ENCODE data around the gene KCTD2. TPM values are rescaled to one million over a fixed set of nuclear protein-coding genes. Genes with fewer than 3 reads are reported as not detected.
"Not testable (repeated sequence)": the region's sequence is repeated elsewhere in the genome, so short reads cannot be mapped to it uniquely, and the experiment has no call there.

The KCTD2 gene
- total RNA-seq, 1 donor from 2014 or later = 43.2 TPM

DNA sequence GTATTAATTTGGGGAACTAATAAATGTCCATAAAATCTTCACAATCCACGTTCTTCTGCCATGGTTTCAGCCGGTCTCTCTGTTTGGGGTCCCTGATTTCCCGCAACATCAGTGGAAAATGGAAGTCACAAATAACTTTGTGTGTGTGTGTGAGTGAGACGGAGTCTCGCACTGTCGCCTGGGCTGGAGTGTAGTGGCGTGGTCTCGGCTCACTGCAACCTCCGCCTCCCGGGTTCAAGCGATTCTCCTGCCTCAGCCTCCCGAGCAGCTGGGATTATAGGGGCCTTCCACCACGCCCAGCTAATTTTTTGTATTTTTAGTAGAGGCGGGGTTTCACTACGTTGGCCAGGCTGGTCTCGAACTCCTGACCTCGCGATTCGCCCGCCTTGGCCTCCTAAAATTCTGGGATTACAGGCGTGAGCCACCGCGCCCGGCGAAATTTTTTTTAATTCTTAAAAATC, 1.0 kb upstream of the KCTD2 start:
- DNase-seq (ENCODE audit: low spot score); intact Hi-C loops (cut with DNase I): not testable (repeated sequence)

DNA sequence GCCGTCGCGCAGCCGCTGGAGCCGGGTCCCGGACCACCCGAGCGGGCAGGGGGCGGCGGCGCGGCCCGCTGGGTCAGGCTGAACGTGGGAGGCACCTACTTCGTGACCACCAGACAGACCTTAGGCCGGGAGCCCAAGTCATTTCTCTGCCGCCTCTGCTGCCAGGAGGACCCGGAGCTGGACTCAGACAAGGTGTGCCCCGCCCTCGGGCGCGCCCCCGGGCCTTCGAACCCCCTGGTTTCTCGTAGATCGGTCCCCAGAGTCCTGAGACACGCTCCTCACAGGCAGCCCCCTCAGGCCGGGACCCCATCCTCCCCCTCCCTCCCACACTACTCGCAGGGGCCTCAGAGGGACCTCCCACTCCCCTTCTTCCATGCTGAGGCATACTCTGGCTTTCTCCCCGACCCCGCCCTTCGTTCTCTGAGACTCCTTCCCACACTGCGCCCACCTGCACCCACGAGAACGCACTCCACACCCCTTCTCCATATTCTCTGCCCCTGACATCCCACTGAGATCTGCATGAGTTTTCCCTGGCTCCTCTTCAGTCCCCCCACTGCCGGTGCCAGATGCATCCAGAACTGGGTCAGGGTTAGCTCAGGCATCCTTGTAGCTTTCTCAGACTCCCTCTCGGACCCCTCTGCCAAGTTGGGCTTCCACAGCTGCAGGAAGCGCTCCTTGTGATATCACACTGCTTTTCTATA, 523 bp downstream of the KCTD2 start:
- intact Hi-C loops (cut with DNase I) = no loop called here
- DNase-seq (ENCODE audit: low spot score) = no peak

DNA sequence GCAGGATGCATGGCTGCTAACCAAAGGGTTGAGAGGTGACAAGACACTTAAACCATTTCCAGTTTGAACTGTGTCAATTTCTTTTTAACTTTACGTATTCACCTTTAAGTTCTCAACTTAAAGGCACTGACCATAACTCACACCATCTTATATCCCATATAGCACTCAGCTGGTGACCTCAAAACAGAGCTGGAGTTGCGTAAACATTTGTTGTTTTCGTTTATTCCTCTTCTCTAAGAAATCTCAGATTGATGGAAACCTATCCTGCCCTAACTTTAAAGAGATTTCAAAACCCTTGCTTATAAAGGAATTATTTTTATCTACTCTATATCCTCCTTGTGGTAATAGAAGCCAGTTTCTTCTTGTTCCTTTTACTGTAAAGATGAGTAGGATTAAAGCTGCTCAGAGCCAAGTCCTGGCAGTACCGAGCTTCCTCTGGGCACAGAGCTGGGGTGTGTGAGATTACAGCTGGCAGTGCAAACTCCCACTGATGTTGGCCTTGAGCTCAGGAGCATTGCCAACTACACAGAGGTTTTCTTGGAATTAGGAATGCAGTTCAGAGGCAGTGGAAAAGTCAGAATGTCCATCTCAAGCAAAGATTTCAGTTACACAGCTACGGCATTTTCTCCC, 1.3 kb downstream of the KCTD2 start:
- DNase-seq (ENCODE audit: low spot score) = no peak
- intact Hi-C loops (cut with DNase I) = no loop called here

DNA sequence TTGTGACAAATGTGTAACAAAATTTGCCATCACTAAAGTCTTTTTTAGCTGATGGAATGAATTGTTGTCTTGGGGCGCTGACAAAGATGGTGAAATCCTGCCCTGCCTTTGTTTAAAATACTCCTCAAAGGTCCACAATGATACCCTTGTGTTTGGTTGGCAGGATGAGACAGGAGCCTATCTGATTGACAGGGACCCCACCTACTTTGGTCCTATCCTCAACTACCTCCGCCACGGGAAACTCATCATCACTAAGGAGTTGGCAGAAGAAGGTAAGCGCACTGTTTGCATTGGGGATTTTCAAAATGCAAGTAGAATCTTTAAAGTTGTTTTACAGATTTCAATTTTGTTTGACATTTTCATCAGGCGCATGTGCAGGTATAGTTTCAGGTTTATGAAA, 2.0 kb downstream of the KCTD2 start:
- intact Hi-C loops (cut with DNase I) = no loop called here
- no peak for DNase-seq (ENCODE audit: low spot score)

DNA sequence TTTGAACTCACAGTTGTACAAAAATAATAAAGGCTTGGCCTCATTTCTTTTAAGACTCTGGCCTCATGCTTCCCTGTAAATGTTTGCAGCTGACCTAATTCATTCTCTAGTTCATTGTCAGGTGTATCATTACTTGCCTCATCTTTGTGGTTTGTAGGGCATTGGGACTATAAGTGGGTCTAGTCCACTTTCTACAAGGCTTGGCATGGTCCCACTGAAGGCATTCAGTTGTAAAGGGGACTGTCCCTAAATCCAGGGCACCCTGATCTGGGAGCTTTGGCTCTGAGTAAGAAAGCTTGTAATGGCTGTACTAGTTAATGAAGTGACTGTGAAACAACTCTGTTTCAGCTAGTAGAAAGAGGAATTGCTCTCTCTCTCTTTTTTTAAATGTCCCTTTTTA, 2.7 kb downstream of the KCTD2 start:
- intact Hi-C loops (cut with DNase I) = no loop called here
- DNase-seq (ENCODE audit: low spot score) = no peak

DNA sequence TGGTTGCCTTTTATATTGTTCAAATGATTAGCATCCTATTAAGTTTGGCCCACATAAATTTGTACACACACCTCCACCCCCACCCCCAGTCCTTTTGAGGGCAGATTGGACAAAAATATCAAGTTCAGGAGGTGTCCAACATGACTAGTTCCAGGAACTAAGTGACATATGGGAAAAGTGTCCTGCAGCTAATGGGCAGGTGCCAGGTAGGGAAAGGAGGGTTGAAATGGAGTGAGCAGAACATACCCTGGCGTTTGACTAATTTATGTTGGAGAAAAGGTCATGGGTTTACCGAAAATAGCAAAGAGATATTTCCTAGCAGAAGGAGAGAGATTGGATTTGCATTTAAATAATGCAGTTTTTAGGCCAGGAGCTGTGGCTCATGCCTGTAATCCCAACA, 4.9 kb downstream of the KCTD2 start:
- no peak for DNase-seq (ENCODE audit: low spot score)
- intact Hi-C loops (cut with DNase I) = no loop called here

DNA sequence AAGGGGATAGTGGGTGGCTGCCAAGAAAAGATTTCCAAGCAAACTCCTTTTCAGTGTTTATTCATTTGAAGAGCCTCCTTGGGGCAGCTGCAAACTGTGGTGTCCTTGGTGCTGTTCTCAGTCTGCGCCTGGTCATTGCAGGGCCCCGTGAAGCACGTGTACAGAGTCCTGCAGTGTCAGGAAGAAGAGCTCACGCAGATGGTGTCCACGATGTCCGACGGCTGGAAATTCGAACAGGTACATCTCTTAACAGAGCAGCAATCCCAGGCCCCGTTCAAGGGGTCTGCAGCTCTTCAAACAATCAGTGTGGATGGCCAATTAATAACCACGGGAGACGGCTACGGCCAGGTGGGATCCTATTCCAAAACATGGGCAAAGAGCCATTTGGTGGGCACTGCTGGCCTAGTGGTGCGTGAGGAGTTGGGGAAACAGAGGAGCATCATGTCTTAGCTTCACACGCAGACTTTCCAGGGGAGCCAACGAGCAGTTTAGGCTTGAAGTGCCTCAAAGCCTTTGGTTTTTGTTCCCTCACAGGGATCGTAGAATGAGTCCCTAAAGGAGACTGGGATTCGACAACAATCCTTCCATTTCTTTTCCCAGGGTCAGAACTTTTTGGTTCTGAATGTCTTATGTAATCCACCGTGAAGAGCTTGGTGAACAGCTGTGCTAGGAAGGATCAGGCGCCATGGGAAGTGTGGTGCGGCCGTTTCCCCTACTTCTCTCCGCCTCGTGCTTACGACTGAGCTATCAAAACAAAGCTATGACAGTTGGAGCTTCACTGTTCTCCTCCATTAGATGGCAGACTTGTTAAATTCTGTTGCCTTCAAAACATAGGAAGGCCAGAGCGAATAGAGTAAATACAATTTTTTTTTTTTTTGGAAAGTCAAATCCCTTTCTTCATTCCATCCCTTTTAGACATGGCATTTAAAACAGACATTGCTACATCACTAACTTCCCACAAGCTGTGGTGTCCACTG, 12.6 kb downstream of the KCTD2 start:
- DNase-seq (ENCODE audit: low spot score) = no peak
- intact Hi-C loops (cut with DNase I) = loop anchor here (2.0 kb wide), 1 partner anchor 71 kb away; the partner anchor contains the start of gene NT5C

DNA sequence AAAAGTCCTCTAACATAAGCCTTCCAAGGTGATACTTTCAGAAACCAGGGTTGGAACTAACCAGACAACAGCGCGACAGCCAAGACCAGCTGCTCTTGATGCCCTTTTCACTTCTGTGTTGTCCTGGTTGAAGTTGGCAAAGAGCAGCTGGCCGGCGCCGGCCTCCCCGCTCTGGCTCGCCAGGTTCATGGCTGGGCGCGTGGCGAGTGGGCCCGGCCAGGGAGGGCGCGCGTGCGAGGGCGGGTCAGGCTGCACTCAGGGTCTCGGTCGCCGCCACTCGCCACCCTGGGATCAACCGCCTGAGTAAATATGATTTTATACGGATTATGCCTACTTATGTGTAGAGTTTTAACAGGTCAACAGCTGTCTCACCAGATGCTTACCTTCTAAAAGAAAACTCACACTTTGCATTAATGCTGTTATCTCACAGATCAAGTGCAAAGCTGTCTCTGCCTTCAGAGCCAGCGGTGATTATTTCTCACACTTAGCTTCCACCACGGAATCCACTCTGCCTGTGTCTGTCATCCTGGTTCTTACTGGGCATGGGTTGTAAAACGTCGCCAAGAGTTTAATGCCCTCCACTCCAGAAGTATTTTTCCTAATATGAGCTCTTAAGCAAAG, 13.5 kb downstream of the KCTD2 start:
- DNase-seq (ENCODE audit: low spot score) = no peak
- intact Hi-C loops (cut with DNase I) = loop anchor here (2.0 kb wide), 1 partner anchor 70 kb away; the partner anchor contains the start of gene NT5C

DNA sequence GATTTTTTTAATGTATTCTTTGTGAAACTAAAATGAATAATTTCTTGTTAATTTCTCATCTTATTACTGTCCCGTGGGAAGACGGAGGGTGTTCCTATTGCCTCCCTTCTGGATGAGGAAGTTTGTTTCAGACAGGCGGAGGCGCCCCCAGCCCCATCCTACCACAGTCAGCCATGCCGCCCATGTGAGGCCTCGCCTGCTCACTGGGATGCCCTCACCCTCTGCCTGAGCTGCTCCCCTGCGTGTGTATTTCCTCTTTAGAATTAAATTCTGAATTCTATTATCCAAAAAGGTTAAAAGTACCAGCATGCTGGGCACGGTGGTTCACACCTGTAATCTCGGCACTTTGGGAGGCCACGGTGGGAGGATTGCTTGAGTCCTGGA, 14.0 kb downstream of the KCTD2 start:
- intact Hi-C loops (cut with DNase I) = loop anchor here (2.0 kb wide), 1 partner anchor 70 kb away; the partner anchor contains the start of gene NT5C
- no peak for DNase-seq (ENCODE audit: low spot score)

DNA sequence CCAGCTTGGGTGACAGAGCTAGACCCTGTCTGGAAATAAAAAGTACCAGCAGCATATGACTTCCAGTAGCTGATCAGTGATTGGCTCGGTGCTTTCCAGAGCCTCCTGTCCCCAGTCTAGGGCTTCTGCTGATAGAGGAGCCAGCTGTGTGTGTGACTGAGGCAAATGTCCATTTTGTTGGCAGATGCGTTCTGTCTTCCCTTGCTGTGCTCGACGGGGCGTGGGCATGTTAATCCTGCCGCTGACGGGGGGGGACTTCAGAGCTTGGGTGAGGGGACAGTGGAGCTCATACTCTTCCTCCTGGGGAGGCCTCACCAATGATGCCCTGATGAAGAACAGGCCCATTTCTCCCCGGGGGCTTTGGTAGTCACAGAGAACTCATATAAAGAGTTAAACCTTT, 14.6 kb downstream of the KCTD2 start:
- intact Hi-C loops (cut with DNase I) = loop anchor here (2.0 kb wide), 1 partner anchor 69 kb away; the partner anchor contains the start of gene NT5C
- no peak for DNase-seq (ENCODE audit: low spot score)

DNA sequence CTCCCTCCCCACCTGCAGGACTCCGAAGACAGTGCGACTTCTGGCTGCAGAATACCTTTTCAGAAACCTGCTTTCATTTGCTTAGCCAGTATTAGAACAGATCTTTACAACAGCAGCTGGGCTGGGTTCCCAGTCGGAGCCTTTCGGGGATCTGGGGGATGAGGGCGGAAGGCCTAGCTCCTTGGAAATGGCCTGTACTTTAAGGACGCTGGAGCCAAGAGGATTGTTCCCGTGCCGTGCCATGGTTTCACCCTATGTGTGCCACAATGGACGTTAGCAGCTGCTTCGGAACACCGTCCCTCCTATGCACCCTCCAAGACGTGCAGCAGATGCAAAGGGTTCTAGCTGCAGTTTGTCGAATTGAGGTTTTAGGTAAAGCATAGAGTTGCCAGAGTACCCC, 16.2 kb downstream of the KCTD2 start:
- no peak for DNase-seq (ENCODE audit: low spot score)
- intact Hi-C loops (cut with DNase I) = no loop called here

DNA sequence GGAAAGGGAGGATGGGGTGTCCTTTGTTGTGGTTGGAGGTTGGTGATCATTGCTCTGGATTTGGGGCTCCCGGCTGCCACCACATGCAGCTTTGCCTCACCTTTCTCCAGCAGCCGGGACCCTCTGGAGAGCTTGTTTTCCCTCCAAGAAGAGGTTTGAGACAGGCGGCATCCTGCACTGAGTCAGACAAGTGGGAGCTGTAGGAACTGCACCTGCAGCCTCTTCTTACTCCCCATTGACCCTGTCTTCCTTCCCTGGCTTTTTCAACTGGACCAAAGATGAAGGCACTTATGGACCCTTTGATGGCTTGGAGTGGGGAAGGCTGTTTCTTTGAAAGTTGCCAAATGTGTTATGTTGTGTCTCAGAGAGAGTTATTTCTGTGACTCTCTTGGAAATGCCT, 16.6 kb downstream of the KCTD2 start:
- DNase-seq (ENCODE audit: low spot score) = no peak
- intact Hi-C loops (cut with DNase I) = no loop called here

DNA sequence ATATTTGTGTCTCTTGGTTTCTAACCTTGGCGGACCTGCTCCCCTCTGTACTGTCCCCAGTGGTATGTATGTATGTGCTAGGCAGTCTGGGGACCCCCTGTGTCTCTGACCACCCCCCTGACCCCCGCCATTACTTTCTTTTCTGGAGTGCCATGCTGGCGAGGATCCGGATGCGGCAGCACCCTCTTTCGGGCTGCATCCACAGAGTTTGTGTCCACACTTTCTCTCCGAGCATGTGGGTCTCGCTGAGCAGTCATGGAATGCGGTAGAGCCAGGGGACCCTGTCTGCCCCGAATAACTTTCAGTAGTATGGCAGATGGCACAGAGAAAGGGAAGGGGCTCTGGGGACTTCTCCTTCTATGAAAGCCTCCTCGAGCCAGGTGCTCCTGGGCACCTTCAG, 17.0 kb downstream of the KCTD2 start:
- intact Hi-C loops (cut with DNase I) = no loop called here
- DNase-seq (ENCODE audit: low spot score) = no peak

DNA sequence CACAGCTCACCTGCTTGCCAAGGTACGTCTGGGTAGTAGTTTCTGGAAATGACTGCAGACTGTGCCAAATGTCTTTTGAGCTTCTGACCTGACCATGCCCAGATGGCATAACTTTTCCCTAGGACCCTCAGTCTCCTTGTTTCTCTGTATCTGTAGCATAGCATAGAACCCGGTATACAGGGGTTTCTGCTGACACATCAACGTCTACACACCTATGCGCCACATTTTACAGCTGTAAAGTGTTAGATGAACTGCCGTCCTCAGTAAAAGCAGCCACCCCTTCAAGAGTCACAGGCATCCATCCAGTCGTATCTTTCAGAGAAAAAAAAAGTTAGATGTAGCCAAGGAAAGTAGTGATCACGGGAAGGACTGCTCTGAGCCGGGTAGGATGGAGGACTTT, 17.4 kb downstream of the KCTD2 start:
- DNase-seq (ENCODE audit: low spot score) = no peak
- intact Hi-C loops (cut with DNase I) = no loop called here

DNA sequence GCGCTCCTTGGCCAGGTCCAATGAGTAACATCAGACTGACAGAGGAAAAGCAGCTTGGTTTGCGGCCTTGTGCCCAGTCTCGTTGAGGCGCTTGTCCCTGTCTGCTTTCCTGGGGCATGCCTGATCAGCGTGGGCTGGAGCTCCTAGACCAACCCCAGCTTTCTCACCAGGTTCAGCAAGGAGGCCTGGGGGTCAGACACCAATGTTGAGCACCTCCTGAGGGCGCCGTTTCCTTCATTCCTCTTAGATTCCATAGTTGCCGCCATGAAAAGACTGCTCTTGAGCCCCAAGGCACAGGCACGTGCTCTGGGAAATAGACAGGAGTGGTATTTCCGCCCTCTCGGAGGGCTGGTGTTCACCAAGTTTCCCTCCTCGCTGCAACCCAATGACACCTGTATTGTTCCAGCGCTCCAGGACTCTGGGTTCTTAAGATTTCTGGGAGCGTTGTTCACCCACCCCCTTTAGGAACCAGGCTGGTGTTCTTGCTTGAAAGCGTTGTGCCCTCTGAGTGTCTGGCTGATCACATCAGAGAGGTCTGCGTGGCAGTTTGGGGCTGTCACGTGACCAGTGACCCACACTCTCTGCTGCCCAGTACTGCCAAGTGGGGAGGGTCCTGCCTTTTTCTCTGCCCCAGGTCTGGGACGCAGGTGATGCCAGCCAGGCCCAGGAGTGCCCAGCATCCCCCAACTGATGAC, 18.0 kb downstream of the KCTD2 start:
- no peak for DNase-seq (ENCODE audit: low spot score)
- intact Hi-C loops (cut with DNase I) = no loop called here

DNA sequence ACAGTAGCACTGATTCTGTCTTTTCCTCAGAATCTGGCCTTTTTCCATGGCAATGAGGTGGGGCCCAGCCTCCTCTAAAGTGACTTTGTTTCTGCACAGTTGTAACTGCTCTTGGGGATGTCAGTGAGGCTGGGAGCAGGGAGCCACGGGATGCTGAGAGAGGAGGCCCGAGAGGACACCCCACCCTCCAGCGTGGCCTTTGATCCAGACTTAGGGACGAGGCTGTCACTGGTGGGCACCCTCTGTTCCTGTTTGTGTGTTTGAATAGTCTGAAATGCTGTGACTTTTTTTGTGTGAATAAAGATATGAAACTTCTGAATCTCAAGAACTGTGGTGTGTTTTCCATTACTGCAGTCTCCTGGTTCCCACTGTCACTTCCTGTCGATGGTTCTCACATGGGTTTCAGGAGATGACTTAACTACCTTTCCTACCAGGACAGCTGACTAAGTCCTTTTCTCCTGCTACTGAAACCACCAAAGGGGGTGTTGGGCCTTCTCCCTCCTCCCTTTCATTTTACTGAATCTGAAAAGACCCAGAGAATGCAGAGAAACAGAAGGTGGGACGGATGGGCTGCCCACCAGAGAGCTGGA, 18.6 kb downstream of the KCTD2 start:
- intact Hi-C loops (cut with DNase I) = no loop called here
- no peak for DNase-seq (ENCODE audit: low spot score)

DNA sequence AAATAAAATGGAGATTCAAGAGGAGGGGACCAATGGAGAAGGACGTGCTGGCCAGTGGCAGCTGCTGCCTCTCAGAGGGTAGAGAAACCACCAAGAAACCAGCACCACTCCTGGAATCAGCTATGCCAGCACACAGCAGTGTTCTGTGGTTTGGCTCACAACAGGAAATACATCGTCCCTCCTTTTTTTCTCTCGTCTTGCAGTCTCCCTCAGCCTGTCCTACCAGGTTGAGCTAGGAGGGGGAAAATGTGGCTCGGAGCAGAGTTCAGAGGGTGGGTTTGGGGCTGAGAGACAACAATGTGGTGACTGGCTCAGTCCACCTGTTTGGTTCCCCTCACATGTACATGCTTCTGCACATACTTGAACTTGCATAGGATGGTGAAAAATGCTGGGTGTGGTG, 20.8 kb downstream of the KCTD2 start:
- DNase-seq (ENCODE audit: low spot score) = no peak
- intact Hi-C loops (cut with DNase I) = no loop called here

DNA sequence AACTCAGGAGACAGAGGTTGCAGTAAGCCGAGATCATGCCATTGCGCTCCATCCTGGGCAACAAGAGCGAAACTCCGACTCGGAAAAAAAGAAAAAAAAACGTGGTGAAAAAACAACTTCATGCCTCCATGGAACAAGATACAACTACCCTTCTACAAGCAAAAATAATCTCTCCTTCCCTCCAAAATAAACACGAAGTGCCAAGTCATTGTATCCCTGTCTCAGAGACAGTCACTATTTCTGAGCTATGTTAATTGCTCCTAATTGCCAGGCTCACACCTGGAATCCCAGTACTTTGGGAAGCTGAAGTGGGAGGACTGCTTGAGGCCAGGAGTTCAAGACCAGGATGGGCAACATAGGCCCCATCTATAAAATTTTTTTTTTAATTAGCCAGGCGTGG, 21.7 kb downstream of the KCTD2 start:
- DNase-seq (ENCODE audit: low spot score) = no peak
- intact Hi-C loops (cut with DNase I) = no loop called here

DNA sequence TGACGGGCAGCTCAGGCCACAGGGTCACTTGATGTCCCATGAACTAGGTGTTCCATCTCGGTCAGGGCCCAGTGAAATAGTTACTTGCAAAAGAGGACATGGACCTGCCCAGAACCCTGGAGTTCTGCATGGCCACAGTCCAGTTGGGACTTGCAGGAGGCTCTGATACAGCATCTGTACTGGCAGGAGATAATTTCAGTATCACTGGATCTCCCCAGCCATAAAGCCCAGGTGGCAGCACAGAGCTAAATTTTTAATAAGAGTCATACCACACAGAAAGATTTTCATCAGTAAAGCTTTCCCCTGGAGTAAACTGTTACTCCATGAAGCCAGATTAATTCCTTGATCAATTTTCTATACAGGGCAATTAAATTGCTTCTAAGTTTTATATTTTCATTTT, 22.8 kb downstream of the KCTD2 start:
- DNase-seq (ENCODE audit: low spot score) = no peak
- intact Hi-C loops (cut with DNase I) = no loop called here

Data from cardiac septum (tissue), 1 donor.